ENCODE data around the gene PBLD.

GRCh38 chr10:68315582-68315981 is 17.1 kb downstream of the PBLD start:
- TF ChIP-seq POLR2A (IDR thresholded peaks at IDR 0.05) (no peak), EP300 (IDR thresholded peaks at IDR 0.05) (no peak)

All from stomach (tissue), 4 donors.